ENCODE results near the gene KLF2.

Gene KLF2

DNA sequence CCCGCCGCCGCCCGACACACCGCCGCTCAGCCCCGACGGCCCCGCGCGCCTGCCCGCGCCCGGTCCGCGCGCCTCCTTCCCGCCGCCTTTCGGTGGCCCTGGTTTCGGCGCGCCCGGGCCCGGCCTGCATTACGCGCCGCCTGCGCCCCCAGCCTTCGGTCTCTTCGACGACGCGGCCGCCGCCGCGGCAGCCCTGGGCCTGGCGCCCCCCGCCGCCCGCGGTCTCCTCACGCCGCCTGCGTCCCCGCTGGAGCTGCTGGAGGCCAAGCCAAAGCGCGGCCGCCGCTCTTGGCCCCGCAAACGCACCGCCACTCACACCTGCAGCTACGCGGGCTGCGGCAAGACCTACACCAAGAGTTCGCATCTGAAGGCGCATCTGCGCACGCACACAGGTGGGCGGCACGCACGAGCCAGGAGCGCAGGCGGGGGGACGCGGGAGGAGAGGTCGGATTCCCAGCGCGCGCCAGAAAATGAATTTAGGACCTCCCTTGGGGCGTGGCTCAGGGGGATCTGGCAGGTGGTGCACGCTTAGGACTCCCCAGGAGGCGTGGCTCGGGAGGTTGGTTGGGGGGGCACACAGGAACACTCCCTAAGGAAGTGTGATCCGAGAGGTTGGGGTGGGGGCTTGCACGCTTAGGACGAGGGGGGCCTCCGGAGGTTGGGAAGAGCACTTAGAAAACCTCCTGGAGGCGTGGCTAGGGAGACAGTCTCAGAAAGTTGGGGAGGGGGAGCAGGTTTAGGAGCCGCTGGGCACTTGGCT lies 1.2 kb downstream of the KLF2 start:
- FAIRE-seq, result no peak
- peak; percentile 53 for DNase-seq (ENCODE audit: insufficient read length, low spot score)
- peak; percentile 44; the same call in 1 of the 2 replicates for TF ChIP-seq POLR2A (IDR thresholded peaks at IDR 0.05; ENCODE audit: low read depth, low read length)

DNA sequence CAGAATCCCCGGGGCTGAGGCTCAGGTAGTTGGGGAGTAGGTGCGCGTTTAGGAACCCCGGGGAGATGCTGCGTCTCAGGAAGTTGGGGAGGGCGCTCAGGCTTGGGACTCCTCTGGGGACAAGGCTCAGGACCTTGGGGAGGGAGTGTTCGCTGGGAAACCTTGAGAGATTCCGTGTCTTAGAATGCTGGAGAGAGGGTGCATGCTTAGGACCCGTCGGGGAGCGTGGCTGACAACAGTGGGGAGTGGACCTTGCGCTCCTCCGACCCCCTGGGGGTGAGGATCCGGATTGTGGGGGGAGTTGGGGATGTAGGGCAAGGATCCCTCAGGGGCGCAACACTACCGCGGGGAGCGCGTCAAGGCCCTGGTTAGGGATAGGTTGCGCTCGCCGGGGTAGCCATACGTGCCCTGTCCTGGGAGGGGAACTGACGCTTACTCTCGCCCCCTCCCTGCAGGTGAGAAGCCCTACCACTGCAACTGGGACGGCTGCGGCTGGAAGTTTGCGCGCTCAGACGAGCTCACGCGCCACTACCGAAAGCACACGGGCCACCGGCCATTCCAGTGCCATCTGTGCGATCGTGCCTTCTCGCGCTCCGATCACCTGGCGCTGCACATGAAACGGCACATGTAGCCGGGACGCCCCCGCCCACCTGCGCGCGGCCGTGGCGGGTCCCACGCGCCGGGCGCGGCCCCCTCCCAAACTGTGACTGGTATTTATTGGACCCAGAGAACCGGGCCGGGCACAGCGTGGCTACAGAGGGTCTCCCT lies 2.0 kb downstream of the KLF2 start:
- no peak for TF ChIP-seq POLR2A (IDR thresholded peaks at IDR 0.05; ENCODE audit: low read depth, low read length)
- DNase-seq (ENCODE audit: insufficient read length, low spot score), result no peak
- FAIRE-seq, result no peak

DNA sequence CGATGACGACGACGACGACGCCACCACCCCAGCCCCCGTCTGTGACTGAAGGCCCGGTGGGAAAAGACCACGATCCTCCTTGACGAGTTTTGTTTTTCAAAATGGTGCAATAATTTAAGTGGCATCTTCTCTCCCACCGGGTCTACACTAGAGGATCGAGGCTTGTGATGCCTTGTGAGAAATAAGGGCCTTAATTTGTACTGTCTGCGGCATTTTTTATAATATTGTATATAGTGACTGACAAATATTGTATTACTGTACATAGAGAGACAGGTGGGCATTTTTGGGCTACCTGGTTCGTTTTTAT lies 2.5 kb downstream of the KLF2 start:
- FAIRE-seq (no peak), DNase-seq (ENCODE audit: insufficient read length, low spot score) (no peak)
- no peak for TF ChIP-seq POLR2A (IDR thresholded peaks at IDR 0.05; ENCODE audit: low read depth, low read length)

DNA sequence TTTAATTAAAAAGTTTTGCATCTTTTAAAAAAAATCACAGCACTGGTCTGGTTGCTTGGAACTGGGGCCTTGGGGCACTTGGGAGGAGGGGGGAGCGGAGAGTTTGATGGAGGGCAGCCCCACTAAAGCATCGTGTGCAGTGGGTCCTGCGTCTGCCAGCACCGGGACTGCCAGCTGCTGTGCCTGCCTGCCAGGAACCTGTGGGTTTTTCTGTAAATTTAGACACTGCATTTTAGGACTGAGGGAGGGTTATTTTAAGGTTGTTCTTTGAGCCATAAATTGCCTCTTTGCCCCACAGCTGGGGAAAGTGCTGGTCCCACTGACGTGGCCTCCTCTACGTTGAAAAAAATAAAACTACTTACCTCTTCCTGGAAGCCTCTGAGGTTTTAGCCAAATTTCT lies 2.9 kb downstream of the KLF2 start:
- TF ChIP-seq POLR2A (IDR thresholded peaks at IDR 0.05; ENCODE audit: low read depth, low read length), result no peak
- DNase-seq (ENCODE audit: insufficient read length, low spot score) (no peak), FAIRE-seq (no peak)

DNA sequence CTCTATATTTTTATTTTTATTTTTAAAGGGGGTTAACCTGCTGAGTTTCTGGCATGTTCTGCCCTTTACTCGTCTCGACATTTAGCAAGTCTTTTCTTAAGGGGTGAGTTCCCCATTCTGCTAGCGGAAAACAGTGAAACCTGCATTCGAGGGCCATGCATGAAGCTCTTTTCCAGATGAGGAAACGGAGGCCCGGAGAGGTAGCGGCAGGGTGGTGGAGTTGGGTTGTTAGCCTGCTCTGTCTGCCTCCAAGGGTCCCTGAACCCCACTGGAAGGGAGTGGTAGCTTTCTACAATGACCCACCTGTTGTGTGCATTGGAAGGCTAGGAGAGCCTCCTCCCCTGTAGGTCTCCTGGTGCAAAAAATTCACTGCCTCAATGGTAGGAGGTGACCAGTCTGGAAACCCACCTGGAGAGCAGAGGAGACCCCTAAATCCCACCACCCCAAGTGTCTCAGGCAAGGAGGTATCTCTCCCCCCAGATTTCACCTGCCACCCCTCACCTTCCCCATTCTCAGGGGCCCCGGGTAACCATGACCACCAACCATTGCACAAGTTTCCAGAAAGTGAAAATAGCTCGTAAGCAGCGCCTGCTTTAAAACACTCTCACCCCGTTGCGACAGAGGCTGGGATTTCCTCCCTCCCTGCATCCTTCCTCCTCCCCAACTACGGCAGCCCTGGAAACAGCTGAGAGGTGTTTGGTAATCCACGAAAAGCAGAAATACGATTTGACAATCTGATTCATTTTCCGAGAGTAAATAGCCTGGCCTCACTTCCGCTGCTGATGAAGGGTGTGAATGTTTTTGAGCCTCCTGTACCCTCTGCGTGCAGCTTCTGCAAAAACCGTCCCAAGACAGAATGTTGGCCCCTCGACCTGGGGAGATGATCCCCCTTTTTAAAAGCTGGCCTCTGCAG lies 3.5 kb downstream of the KLF2 start:
- TF ChIP-seq POLR2A (IDR thresholded peaks at IDR 0.05; ENCODE audit: low read depth, low read length), result no peak
- FAIRE-seq (no peak), DNase-seq (ENCODE audit: insufficient read length, low spot score) (no peak)

DNA sequence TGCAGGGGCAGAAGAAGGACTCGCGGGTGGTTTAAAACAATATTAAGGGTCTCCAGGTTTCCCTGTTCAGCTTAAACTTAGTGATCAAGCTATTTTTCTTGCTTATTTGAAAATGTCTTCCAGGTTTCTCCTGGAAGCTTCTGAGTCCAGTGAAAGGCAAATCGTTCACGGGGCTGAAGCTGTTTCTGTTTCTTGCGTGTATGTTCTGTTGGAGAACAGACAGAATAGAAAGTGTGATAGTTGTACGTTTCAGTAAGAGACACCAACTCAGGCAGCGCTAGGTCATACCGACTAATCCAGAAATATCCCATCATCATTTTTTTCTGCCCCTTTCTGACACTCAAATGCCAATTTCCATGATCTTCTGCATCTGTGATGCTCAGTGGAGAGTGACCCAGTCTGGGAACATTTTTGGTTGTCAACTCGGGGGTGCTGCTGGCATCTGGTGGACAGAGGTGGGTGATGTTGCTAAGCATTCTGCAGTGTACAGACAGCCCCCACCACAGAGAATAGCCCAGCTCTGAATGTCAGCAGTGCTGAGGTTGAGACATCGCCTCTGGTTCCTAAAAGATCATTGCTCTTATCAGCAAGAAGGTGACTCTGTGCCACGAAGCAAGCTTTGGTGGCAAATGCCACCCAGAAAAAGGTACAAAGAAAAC lies 4.3 kb downstream of the KLF2 start:
- 0 out of 2 replicates have a peak, but pooled peaks have one; percentile 12 for TF ChIP-seq POLR2A (IDR thresholded peaks at IDR 0.05; ENCODE audit: low read depth, low read length)
- no peak for DNase-seq (ENCODE audit: insufficient read length, low spot score)
- no peak for FAIRE-seq

DNA sequence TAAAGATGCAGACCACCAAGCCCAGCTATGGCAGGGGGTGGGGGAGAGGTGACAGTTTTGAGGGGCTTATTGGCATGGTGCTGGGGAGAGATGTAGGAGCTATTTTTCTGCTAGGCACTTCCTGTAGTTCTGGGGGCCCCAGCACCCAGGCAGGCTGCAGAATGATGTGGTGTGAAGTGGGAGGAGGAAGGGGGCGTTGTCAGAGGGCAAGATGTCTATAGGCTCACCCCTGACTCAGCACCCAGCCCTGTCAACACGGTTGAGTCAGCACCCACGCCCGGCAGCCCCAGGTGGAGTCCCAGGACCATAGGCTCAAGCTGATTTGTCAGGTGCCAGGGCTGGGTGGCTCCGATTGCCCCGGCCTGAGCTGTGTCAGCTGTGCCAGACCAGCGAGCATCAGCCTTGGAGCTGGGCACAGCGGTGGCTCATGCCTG lies 5.8 kb downstream of the KLF2 start:
- DNase-seq (ENCODE audit: insufficient read length, low spot score) (peak; percentile 95), FAIRE-seq (peak; percentile 85)
- peak; percentile 26; the same call in 1 of the 2 replicates for TF ChIP-seq POLR2A (IDR thresholded peaks at IDR 0.05; ENCODE audit: low read depth, low read length)

DNA sequence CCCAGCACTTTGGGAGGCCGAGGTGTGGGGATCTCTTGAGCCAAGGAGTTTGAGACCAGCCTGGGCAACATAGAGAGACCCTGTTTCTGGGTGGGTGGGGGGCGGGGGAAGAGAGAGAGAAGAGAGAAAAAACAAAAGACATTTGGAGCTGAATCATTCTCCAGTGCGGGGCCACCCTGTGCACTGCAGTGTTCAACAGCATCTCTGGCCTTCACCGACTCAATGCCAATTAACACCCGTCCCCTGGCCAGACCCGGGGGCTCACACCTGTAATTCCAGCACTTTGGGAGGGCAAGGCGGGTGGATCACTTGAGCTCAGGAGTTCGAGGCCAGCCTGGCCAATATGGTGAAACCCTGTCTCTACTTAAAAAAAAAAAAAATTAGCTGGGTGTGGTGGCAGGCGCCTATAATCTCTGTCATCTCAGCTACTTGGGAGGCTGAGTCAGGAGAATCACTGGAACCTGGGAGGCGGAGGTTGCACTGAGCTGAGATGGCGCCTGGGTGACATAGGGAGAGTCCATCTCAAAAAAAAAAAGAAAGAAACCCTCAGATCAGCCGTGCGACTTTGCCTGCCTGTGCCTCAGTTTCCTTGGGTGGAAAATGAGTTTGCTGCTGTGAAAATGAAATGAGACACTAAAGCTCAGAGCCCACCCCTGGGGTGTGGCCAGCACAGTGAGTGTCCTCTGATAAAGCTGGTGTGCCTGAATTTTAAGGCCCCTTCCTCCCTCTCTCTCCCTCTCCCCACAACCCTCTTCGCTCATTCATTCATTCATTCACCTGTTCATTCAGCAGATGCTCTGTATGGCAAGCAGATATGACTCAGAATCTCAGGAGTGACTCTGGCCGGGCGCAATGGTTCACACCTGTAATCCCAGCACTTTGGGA lies 6.4 kb downstream of the KLF2 start:
- FAIRE-seq (no peak), DNase-seq (ENCODE audit: insufficient read length, low spot score) (no peak)
- TF ChIP-seq POLR2A (IDR thresholded peaks at IDR 0.05; ENCODE audit: low read depth, low read length), result no peak

DNA sequence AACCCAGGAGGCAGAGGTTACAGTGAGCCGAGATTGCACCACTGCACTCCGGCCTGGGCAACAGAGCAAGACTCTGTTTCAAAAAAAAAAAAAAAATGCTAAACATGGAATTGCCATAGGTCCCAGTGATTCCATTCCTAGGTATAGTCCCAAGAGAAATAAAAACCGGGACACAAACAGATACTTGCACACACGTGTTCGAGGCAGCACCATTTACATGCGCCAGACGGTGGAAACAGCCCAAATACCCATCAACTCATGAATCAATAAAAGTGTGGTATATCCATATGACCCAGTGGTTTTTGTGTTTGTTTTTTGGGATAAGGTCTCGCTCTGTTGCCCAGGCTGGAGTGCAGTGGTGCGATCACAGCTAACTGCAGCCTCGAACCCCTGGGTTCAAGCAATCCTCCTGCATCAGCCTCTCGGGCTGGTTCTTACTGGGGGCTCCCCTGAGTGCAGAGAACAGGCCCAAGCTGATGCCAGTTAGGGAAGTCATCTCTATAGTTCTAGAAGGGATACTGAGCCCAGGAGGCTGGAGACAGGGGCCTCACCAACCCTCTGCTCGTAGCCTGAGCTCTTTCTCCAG lies 8.5 kb downstream of the KLF2 start:
- no peak for TF ChIP-seq POLR2A (IDR thresholded peaks at IDR 0.05; ENCODE audit: low read depth, low read length)
- DNase-seq (ENCODE audit: insufficient read length, low spot score) (no peak), FAIRE-seq (no peak)

DNA sequence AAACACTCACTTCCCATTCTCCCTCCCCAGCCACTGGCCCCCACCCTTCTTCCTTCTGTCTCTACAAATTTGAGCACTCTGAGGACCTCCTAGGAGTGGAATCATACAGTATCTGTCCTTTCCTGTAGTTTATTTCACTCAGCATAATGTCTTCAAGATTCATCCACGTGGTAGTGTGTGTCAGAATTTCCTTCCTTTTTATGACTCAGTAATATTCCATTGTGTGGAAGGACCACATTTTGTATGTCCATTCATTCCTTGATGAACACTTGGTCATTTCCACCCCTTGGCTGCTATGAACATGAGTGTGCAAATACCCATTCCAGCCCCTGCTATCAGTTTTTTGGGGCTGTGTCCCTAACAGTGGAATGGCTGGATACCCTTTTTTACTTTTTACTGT lies 9.8 kb downstream of the KLF2 start:
- no peak for FAIRE-seq
- DNase-seq (ENCODE audit: insufficient read length, low spot score), result no peak
- TF ChIP-seq POLR2A (IDR thresholded peaks at IDR 0.05; ENCODE audit: low read depth, low read length), result no peak

DNA sequence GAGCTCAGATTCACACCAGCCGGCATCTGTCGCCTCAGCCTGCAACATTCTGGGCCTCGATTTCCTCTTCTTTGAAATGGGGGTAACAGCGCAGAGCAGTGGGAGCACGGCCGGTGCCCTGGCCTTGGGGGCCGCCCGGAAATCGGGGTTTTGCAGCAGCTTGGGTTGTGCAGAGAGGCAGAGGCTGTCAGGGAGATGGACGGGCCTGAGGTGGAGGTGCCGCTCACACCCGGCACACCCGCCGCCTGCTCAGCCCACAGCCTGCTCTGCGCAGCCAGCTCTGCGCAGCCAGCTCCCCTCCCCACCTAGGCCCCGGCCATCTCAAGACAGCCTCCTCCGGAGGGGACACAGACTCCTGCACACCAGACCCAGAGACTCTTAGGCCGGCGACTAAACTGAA lies 10.6 kb downstream of the KLF2 start:
- no peak for FAIRE-seq
- no peak for TF ChIP-seq POLR2A (IDR thresholded peaks at IDR 0.05; ENCODE audit: low read depth, low read length)
- no peak for DNase-seq (ENCODE audit: insufficient read length, low spot score)

DNA sequence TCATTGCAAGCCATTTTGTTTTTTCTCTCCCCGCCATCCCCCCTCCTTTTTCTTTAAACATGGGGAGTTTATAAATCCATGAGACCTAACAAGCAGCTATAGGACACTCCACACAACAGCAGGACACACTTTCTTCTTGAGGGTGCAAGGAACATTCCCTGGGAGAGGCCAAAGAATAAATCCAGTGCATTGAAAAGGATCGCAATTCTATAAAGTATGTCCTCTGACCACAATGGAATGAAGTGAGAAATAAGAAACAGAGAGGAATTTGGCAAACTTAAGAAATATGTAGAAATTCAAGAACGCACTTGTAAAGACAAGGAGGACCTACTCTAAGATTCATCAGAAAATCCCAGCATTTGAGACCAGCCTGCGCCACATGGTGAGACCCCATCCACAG lies 11.9 kb downstream of the KLF2 start:
- no peak for TF ChIP-seq POLR2A (IDR thresholded peaks at IDR 0.05; ENCODE audit: low read depth, low read length)
- no peak for FAIRE-seq

More for the DNA sequence above, 11.9 kb downstream of the KLF2 start:
- no peak for DNase-seq (ENCODE audit: insufficient read length, low spot score)
